NOMO-1 treated with DMSO at 0.1 percent for 48 hours (cell line): ENCODE results near the gene PBRM1.

Experiments used
- DNase-seq: peaks from one replicate; lab custom pipeline; 2025; ENCODE audit not compliant: unreplicated experiment; lab: John Stamatoyannopoulos, UW

Gene PBRM1

GRCh38 chr3:52525680-52526561 is 159.8 kb downstream of the PBRM1 start:
- DNase-seq: no peak

DNA sequence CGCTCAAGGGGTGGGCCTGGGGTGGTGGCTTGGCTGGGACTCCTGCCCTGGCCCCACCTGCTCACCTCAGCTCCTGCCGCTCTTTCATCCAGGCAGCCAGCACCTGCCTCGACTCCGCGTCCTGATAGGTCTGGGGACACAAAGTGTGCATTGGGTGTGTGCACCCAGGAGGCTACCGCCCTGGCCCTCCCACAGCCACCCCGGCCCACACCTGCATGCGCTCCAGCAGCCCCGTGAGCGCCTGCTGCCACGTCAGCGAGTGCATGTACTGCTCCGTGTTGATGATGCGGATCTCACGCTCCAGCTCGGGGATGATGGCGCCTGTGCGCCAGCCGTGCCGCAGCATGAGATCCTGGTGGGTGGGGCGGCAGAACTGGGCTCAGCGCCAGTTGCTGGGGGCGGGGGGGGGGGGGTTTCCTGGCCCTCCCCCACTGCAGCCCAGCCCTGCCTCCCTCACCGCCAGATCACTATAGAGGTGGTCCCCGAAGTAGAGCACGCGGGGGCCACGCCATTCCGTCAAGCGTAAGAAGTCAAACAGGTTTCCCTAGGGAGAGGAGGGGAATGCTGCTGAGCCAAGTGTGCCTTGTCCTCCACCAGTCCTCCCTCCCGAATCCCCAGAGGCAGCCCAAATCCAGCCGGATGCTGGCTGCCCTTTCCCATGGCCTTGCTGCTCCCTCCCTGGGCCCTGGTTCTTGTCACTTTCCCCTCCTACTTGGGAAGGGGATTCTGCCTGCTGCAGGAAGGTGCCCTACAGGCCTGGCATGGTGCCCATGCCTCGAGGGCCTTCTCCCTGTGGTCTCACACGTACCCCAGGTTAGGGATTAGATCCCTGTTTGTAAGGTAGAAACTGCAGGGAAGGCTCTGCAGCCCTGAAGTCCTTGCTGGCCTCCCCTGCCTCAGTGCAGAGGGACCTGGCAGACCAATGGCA is 160.7 kb downstream of the PBRM1 start:
- no peak for DNase-seq

- DNase-seq: no peak
Observed at GRCh38 chr3:52524258-52524751, 161.4 kb downstream of the PBRM1 start.

DNA sequence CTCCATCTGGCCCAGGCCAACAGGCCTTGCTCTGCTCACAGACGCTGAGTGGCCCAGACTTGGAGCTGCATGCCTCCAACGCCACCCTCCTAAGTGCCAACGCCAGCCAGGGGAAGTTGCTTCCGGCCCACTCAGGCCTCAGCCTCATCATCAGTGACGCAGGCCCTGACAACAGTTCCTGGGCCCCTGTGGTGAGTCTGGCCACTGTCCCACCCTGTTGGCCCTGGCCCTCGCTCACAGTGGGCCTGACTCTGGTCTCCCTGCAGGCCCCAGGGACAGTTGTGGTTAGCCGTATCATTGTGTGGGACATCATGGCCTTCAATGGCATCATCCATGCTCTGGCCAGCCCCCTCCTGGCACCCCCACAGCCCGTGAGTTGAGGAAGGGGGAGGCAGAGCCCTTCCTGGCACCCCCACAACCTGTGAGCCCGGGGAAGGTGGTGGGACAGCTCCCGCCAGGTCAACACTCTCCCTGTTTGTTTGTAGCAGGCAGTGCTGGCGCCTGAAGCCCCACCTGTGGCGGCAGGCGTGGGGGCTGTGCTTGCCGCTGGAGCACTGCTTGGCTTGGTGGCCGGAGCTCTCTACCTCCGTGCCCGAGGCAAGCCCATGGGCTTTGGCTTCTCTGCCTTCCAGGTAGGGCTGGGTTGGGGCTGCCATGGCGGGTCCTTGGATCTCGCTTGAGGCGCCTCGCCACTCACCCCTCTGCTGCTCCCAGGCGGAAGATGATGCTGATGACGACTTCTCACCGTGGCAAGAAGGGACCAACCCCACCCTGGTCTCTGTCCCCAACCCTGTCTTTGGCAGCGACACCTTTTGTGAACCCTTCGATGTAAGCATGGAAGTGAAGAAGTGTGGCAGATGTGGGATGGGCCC is 162.1 kb downstream of the PBRM1 start:
- DNase-seq: no peak

GRCh38 chr3:52522651-52523251 is 163.0 kb downstream of the PBRM1 start:
- no peak for DNase-seq

DNA sequence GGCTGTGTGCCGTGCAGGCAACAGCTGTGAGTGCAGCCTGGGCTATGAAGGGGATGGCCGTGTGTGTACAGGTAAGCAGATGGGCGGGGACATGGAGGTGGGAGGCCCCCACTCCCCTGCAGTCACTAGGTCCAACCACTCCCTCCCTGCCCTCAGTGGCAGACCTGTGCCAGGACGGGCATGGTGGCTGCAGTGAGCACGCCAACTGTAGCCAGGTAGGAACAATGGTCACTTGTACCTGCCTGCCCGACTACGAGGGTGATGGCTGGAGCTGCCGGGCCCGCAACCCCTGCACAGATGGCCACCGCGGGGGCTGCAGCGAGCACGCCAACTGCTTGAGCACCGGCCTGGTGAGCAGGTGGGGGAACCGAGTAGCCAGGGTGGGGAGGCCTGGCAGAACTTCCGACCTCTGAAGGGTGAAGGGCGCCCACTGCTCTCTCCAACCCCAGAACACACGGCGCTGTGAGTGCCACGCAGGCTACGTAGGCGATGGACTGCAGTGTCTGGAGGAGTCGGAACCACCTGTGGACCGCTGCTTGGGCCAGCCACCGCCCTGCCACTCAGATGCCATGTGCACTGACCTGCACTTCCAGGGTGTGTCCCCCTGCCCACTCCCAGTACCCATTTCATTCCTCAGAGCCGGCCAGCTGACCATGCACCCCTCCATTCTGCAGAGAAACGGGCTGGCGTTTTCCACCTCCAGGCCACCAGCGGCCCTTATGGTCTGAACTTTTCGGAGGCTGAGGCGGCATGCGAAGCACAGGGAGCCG is 163.6 kb downstream of the PBRM1 start:
- DNase-seq: no peak

DNA sequence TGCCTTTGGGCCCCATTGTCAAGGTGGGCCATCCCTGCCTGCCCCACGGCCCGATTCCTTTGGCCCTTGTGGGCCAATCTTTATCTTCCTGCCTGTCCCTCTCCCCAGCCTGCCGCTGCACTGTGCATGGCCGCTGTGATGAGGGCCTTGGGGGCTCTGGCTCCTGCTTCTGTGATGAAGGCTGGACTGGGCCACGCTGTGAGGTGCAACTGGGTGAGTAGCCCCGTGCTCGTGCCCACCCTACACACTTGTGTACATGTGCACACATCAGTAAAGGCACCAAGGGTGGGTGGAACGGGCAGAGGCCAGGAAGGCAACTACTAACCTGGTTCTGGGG is 164.3 kb downstream of the PBRM1 start:
- DNase-seq: no peak

DNA sequence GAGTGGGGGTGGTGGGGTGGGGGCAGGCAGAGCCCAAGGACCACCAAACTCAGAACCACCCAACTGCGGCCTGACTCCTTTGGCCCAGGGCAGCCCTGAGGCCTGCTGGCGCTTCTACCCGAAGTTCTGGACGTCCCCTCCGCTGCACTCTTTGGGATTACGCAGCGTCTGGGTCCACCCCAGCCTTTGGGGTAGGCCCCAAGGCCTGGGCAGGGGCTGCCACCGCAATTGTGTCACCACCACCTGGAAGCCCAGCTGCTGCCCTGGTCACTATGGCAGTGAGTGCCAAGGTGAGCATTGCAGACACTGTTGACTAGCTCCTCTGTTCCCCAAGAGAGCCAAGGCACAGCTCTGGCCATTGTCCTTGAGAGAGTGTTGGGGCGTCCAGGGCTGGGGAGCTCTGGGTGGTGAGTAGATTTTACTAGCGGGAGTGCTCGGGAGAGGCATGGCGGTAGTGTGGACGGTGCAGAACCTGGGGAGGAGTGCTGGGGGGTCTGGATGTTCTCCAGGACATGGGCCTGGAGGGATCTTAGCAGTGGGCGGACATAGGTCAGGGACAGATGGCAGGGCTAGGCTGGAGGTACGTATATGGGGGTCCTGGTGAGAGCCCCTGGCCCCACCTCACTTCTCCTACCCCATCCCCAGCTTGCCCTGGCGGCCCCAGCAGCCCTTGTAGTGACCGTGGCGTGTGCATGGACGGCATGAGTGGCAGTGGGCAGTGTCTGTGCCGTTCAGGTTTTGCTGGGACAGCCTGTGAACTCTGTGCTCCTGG is 164.8 kb downstream of the PBRM1 start:
- no peak for DNase-seq

DNA sequence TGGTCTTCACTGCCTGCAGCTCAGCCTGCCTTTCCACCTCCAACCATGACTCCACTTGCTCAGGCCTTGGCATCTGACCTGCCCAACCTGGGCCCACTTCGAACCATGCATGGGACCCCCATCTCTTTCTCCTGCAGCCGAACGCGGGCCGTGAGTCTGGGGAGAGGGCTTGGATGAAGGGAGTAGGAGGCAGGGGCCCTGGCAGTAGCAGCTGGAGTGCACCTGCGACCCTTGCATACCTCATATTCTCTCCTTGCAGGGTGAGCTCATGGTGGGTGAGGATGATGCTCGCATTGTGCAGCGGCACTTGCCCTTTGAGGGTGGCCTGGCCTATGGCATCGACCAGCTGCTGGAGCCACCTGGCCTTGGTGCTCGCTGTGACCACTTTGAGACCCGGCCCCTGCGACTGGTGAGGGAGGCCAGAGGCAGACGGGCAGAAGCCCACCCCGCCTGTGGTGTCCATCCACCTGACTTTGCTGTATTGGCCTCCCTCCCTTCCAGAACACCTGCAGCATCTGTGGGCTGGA is 165.5 kb downstream of the PBRM1 start:
- no peak for DNase-seq

DNA sequence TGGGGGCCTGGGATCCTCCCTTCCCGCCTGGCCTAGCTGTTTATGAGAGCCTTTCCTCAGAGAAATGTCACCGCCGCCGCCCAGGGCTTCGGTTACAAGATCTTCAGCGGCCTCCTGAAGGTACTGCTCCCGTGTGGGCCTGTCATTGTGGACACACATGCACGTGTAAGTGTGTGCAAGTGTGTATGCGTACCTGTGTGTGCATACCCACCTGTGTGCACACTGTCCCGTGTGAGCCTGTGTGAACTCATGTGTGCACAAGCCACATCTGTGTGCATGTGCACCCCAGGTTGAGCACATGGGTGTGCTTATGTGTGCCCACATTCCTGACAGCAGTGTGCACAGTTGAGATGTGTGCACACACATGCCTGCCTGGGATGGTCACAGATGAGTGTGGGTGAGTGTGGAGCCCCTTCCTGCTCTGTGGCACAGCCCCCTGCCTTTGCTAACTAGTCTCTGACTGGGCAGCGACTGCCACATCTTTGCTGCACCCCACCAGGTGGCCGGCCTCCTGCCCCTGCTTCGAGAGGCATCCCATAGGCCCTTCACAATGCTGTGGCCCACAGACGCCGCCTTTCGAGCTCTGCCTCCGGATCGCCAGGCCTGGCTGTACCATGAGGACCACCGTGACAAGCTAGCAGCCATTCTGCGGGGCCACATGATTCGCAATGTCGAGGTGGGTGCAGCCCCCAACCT is 166.1 kb downstream of the PBRM1 start:
- DNase-seq: no peak

DNA sequence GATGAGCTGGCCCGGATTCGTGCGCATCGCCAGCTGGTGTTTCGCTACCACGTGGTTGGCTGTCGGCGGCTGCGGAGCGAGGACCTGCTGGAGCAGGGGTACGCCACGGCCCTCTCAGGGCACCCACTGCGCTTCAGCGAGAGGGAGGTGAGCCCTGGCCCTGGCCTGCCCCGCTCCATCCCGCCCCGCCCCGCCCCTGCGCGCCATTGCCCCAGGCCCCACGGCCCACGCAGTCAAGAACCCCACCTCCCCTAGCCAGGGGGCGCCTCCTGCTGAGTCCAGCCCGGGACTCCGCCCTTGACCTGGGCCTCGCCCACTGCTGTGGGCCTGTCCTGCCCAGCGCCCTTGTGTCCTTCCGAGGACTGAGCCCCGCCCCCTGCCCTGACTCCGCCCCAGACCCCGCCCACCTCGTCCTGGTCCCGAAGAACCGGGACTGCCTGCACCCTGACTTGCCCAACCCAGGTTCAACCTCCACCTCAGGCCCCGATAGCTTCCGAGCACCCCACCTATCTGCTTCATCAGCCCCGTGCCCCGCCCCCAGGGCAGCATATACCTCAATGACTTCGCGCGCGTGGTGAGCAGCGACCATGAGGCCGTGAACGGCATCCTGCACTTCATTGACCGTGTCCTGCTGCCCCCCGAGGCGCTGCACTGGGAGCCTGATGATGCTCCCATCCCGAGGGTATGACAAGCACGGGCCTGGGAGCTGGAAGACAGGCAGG is 166.8 kb downstream of the PBRM1 start:
- DNase-seq: no peak

- DNase-seq: no peak
Observed at GRCh38 chr3:52517796-52518722, 167.7 kb downstream of the PBRM1 start.

GRCh38 chr3:52516509-52517195 is 169.1 kb downstream of the PBRM1 start:
- no peak for DNase-seq

- DNase-seq: no peak
Observed at GRCh38 chr3:52515192-52515591, 170.5 kb downstream of the PBRM1 start.

DNA sequence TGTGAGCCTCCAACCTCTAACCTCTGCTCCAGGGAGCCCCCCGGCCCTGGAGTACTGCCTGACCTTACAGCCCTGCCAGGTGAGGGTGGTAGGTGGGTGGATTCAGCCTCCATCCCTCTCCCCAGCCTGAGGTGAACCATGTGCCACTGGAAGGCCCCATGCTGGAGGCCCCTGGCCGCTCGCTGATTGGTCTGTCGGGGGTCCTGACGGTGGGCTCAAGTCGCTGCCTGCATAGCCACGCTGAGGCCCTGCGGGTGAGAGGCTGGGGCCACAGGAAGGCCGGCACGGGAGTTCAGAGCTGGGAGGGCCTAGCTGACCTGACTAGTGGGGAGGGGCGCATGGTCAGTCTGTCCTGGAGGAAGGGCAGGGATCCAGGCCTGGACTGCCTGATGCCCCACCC is 171.1 kb downstream of the PBRM1 start:
- DNase-seq: no peak

- DNase-seq: no peak
Observed at GRCh38 chr3:52513281-52513680, 172.4 kb downstream of the PBRM1 start.
